H9 (cell line): Measurements from ENCODE around the gene PCNX3. TPM values are rescaled to one million over a fixed set of nuclear protein-coding genes. Genes with fewer than 3 reads are reported as not detected.

Experiments
- DNase-seq: peaks from one replicate; pipeline ENCODE4 v3.0.0-alpha.2; 2017
- H2AFZ ChIP-seq: one replicate; pipeline ENCODE4 v1.6.1; 2013; ENCODE audit warnings: mild to moderate bottlenecking, low read length, control low read depth, moderate library complexity
- H2AK5ac ChIP-seq: 2 replicates; pipeline ENCODE4 v1.6.1; 2013; ENCODE audit warnings: low read length, control low read depth, mixed read lengths; ENCODE audit not compliant: insufficient read length
- H2BK120ac ChIP-seq: one replicate; pipeline ENCODE4 v1.6.1; 2013; ENCODE audit warnings: low read depth, mild to moderate bottlenecking, low read length, control low read depth, inconsistent platforms; ENCODE audit not compliant: poor library complexity, severe bottlenecking
- H2BK12ac ChIP-seq: 2 replicates; pipeline ENCODE4 v1.6.1; 2013; ENCODE audit warnings: low read length, control low read depth, mixed read lengths, low read depth; ENCODE audit not compliant: insufficient read length
- H2BK15ac ChIP-seq: 2 replicates; pipeline ENCODE4 v1.6.1; 2013; ENCODE audit warnings: low read depth, low read length, control low read depth
- H2BK20ac ChIP-seq: one replicate; pipeline ENCODE4 v1.6.1; 2013; ENCODE audit warnings: low read depth, mild to moderate bottlenecking, low read length, control low read depth, inconsistent platforms; ENCODE audit not compliant: poor library complexity, severe bottlenecking
- H2BK5ac ChIP-seq: 2 replicates; pipeline ENCODE4 v1.6.1; 2013; ENCODE audit warnings: low read length, control low read depth, mixed read lengths; ENCODE audit not compliant: insufficient read length
- H3K14ac ChIP-seq: 2 replicates; pipeline ENCODE4 v1.6.1; 2013; ENCODE audit warnings: low read length, control low read depth; ENCODE audit not compliant: insufficient read depth
- H3K18ac ChIP-seq: 2 replicates; pipeline ENCODE4 v1.6.1; 2013; ENCODE audit warnings: low read depth, mild to moderate bottlenecking, mixed read lengths, low read length, control low read depth; ENCODE audit not compliant: insufficient read length
- H3K23ac ChIP-seq: 2 replicates; pipeline ENCODE4 v1.6.1; 2013; ENCODE audit warnings: low read length, control low read depth, mixed read lengths, low read depth; ENCODE audit not compliant: insufficient read length
- H3K23me2 ChIP-seq: 2 replicates; pipeline ENCODE4 v1.6.1; 2013; ENCODE audit warnings: low read depth, mild to moderate bottlenecking, mixed read lengths, low read length, control low read depth; ENCODE audit not compliant: insufficient read length, poor library complexity, severe bottlenecking
- H3K27ac ChIP-seq: 2 replicates; pipeline ENCODE4 v1.5.1; 2013; ENCODE audit warnings: low read length, control low read depth, mixed read lengths, low read depth; ENCODE audit not compliant: insufficient read length
- H3K27me3 ChIP-seq: 2 replicates; pipeline ENCODE4 v1.6.1; 2013; ENCODE audit warnings: low read length, control low read depth, inconsistent platforms; ENCODE audit not compliant: insufficient read depth
- H3K4ac ChIP-seq: 2 replicates; pipeline ENCODE4 v1.6.1; 2013; ENCODE audit warnings: low read depth, mild to moderate bottlenecking, control low read depth, inconsistent platforms, low read length, moderate library complexity
- H3K4me1 ChIP-seq: 2 replicates; pipeline ENCODE4 v1.6.1; 2013; ENCODE audit warnings: low read length, control low read depth, inconsistent platforms; ENCODE audit not compliant: insufficient read depth
- H3K4me2 ChIP-seq: 2 replicates; pipeline ENCODE4 v1.6.1; 2013; ENCODE audit warnings: low read length, control low read depth, mixed read lengths; ENCODE audit not compliant: insufficient read length, insufficient read depth
- H3K56ac ChIP-seq: 2 replicates; pipeline ENCODE4 v1.6.1; 2013; ENCODE audit warnings: low read depth, mild to moderate bottlenecking, mixed read lengths, low read length, control low read depth; ENCODE audit not compliant: insufficient read length
- H3K79me1 ChIP-seq: 2 replicates; pipeline ENCODE4 v1.6.1; 2013; ENCODE audit warnings: low read depth, mild to moderate bottlenecking, moderate library complexity, low read length, control low read depth, inconsistent platforms; ENCODE audit not compliant: insufficient read depth, poor library complexity, severe bottlenecking
- H3K79me2 ChIP-seq: 2 replicates; pipeline ENCODE4 v1.6.1; 2013; ENCODE audit warnings: low read length, control low read depth, inconsistent platforms; ENCODE audit not compliant: insufficient read depth
- H3K9ac ChIP-seq: 2 replicates; pipeline ENCODE4 v1.6.1; 2013; ENCODE audit warnings: low read length, control low read depth, mixed read lengths; ENCODE audit not compliant: insufficient read length; ENCODE audit errors: extremely low read depth
- H3K9me3 ChIP-seq: one replicate; pipeline ENCODE4 v1.6.1; 2013; ENCODE audit warnings: low read depth, low read length, inconsistent platforms; ENCODE audit not compliant: control insufficient read depth
- H3T11ph ChIP-seq: one replicate; pipeline ENCODE4 v1.6.1; 2013; ENCODE audit warnings: mild to moderate bottlenecking, low read length, control low read depth, inconsistent platforms
- H4K20me1 ChIP-seq: one replicate; pipeline ENCODE4 v1.6.1; 2013; ENCODE audit not compliant: control insufficient read depth, insufficient read length, insufficient read depth
- H4K5ac ChIP-seq: 2 replicates; pipeline ENCODE4 v1.6.1; 2013; ENCODE audit warnings: low read depth, mild to moderate bottlenecking, mixed read lengths, low read length, control low read depth; ENCODE audit not compliant: insufficient read length
- H4K8ac ChIP-seq: replicated peaks from 2 replicates; pipeline ENCODE4 v1.6.1; 2013; ENCODE audit warnings: low read length, control low read depth, mixed read lengths, low read depth; ENCODE audit not compliant: insufficient read length
- H4K91ac ChIP-seq: 2 replicates; pipeline ENCODE4 v1.6.1; 2013; ENCODE audit warnings: low read depth, mild to moderate bottlenecking, moderate library complexity, mixed read lengths, low read length, control low read depth; ENCODE audit not compliant: insufficient read length
- H3K27ac Mint-ChIP-seq, 3 experiments: 2 replicates in 2 of 3; 3 replicates in 1 of 3; pipeline ENCODE4 v1.8.0; 2020 to 2021; ENCODE audit warnings: mixed read lengths in 3 of 3, mild to moderate bottlenecking in 1 of 3, moderate library complexity in 1 of 3
- H3K27me3 Mint-ChIP-seq: 2 replicates; pipeline ENCODE4 v1.8.0; 2021; ENCODE audit warnings: low read depth, mild to moderate bottlenecking, moderate library complexity, mixed read lengths
- H3K36me3 Mint-ChIP-seq, 3 experiments: 2 replicates in 2 of 3; 3 replicates in 1 of 3; pipeline ENCODE4 v1.8.0; 2020 to 2021; ENCODE audit warnings: low read depth in 3 of 3, mixed read lengths in 3 of 3; ENCODE audit not compliant: insufficient read depth in 1 of 3
- H3K4me1 Mint-ChIP-seq, 2 experiments: 2 replicates each; pipeline ENCODE4 v1.8.0; 2020; ENCODE audit warnings: mixed read lengths in 2 of 2
- H3K4me3 Mint-ChIP-seq, 2 experiments: 2 replicates in 1 of 2; 3 replicates in 1 of 2; pipeline ENCODE4 v1.8.0; 2020 to 2021; ENCODE audit warnings: mild to moderate bottlenecking in 2 of 2, mixed read lengths in 2 of 2, moderate library complexity in 1 of 2
- H3K9me3 Mint-ChIP-seq, 2 experiments: 2 replicates in 1 of 2; 3 replicates in 1 of 2; pipeline ENCODE4 v1.8.0; 2020; ENCODE audit warnings: mild to moderate bottlenecking in 2 of 2, mixed read lengths in 2 of 2, moderate library complexity in 1 of 2
- WGBS: extraction: QIAGEN DNeasy Blood & Tissue Kit; methylation state at CpG from one replicate; pipeline ENCODE4 v1.1.7; 2013; ENCODE audit warnings: missing lambda C conversion rate, low lambda C conversion rate, mixed read lengths; ENCODE audit not compliant: insufficient read length; ENCODE audit errors: extremely low coverage; 5-methylcytosine and 5-hydroxymethylcytosine counted together
- total RNA-seq: library from RNA; stranded (reverse); gene quantifications from 2 replicates; pipeline ENCODE4 v1.2.1, GENCODE V29; 2021
- TF ChIP-seq, protein P1 (sequence below): fragments of 200-600 bp; sonication (generic); conservative IDR thresholded peaks from 3 replicates; pipeline ENCODE4 v1.8.0; 2021; ENCODE audit warnings: antibody characterized with exemption, mild to moderate bottlenecking

Gene PCNX3
- total RNA-seq, 1 experiment from 2014 or later, result 50.5 TPM

DNA sequence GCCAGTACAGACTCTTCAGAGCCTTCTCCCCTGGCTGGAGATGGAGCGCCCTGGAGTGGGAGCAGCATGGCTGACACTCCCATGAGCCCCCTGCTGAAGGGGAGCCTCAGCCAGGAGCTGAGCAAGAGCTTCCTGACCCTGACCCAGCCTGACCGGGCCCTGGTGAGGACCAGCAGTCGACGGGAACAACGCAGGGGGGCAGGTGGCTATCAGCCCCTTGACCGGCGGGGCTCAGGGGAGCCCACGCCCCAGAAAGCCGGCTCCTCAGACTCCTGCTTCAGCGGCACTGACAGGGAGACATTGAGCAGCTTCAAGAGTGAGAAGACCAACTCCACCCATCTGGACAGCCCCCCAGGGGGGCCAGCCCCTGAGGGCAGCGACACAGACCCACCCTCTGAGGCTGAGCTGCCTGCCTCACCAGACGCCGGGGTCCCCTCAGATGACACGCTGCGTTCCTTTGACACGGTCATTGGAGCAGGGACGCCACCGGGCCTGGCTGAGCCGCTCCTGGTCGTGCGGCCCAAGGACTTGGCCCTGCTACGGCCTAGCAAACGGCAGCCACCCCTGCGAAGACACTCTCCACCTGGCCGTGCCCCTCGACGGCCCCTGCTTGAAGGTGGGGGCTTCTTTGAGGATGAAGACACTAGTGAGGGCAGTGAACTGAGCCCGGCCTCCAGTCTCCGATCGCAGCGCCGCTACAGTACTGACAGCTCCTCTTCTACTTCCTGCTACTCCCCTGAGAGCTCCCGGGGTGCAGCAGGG lies 2.6 kb downstream of the PCNX3 start:
- no peak for DNase-seq
- no peak overlapping the region for H2AFZ ChIP-seq
- H2AK5ac ChIP-seq, result no peak overlapping the region
- peak overlapping the region in 1 of 2 experiments; percentile 92; a peak in 1 of 5 replicates for H3K4me3 Mint-ChIP-seq
- no peak overlapping the region for H3K14ac ChIP-seq
- H3K23ac ChIP-seq, result no peak overlapping the region
- H3K27me3 Mint-ChIP-seq, result peaks cover 3% of the 10 kb centered on the region
- H3K4me1 ChIP-seq, result no peaks in the 10 kb centered on the region; the same call in none of the 2 replicates
- H3K27ac Mint-ChIP-seq, result peak overlapping the region in 1 of 3 experiments; percentile 62; a peak in 1 of 7 replicates
- no peak overlapping the region for H2BK12ac ChIP-seq
- no peak overlapping the region for H2BK120ac ChIP-seq
- peaks cover 9 to 10% of the 10 kb centered on the region in 2 experiments for H3K4me1 Mint-ChIP-seq
- no peak overlapping the region for H3K18ac ChIP-seq
- TF ChIP-seq, protein P1, sequence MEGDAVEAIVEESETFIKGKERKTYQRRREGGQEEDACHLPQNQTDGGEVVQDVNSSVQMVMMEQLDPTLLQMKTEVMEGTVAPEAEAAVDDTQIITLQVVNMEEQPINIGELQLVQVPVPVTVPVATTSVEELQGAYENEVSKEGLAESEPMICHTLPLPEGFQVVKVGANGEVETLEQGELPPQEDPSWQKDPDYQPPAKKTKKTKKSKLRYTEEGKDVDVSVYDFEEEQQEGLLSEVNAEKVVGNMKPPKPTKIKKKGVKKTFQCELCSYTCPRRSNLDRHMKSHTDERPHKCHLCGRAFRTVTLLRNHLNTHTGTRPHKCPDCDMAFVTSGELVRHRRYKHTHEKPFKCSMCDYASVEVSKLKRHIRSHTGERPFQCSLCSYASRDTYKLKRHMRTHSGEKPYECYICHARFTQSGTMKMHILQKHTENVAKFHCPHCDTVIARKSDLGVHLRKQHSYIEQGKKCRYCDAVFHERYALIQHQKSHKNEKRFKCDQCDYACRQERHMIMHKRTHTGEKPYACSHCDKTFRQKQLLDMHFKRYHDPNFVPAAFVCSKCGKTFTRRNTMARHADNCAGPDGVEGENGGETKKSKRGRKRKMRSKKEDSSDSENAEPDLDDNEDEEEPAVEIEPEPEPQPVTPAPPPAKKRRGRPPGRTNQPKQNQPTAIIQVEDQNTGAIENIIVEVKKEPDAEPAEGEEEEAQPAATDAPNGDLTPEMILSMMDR, result no peak
- no peak overlapping the region for H4K5ac ChIP-seq
- peaks cover 18 to 52% (median 49%) of the 10 kb centered on the region in 3 experiments; a peak in 6 of 7 replicates for H3K36me3 Mint-ChIP-seq
- H3T11ph ChIP-seq, result no peak overlapping the region
- peaks cover 7% of the 10 kb centered on the region; the same call in 1 of the 2 replicates for H3K79me2 ChIP-seq
- H3K9me3 ChIP-seq, result no peaks in the 10 kb centered on the region
- no peak overlapping the region for H3K4me2 ChIP-seq
- H3K23me2 ChIP-seq, result peaks cover 18% of the 10 kb centered on the region
- H3K79me1 ChIP-seq, result peaks cover under 1% of the 10 kb centered on the region
- H2BK5ac ChIP-seq, result no peak overlapping the region
- no peak overlapping the region for H3K9ac ChIP-seq
- no peak overlapping the region for H2BK20ac ChIP-seq
- H4K91ac ChIP-seq, result no peak overlapping the region
- no peaks in the 10 kb centered on the region for H3K27me3 ChIP-seq
- H3K56ac ChIP-seq, result no peak overlapping the region
- no peak overlapping the region for H3K27ac ChIP-seq
- H4K20me1 ChIP-seq, result no peaks in the 10 kb centered on the region
- no CpG with 5 or more reads among the region's 33 CpGs for WGBS
- no peak overlapping the region for H3K4ac ChIP-seq
- H2BK15ac ChIP-seq, result no peak overlapping the region
- H4K8ac ChIP-seq, result no peak overlapping the region
- no peaks in the 10 kb centered on the region for H3K9me3 Mint-ChIP-seq
